DND-41 (cell line): ENCODE data around the gene PSD.

ENCODE experiments used
- ATAC-seq: fragments of 200-7000 bp; cut with Tn5 transposase; 3 replicates; pipeline ENCODE4 v1.9.1; 2021; ENCODE audit warnings: low read depth; ENCODE audit not compliant: insufficient read depth
- DNase-seq: peaks from one replicate; pipeline ENCODE4 v3.0.0-alpha.2; 2020
- H2AFZ ChIP-seq: 2 replicates; pipeline ENCODE4 v1.6.0; 2012; ENCODE audit warnings: low read depth, low read length
- H3K27ac ChIP-seq: 2 replicates; pipeline ENCODE4 v1.5.1; 2012; ENCODE audit warnings: low read length, inconsistent platforms
- H3K27me3 ChIP-seq: fragments of 200-600 bp; sonication (generic); 2 replicates; pipeline ENCODE4 v1.6.0; 2012; ENCODE audit warnings: low read length, mild to moderate bottlenecking, inconsistent platforms; ENCODE audit not compliant: insufficient read depth, poor library complexity
- H3K36me3 ChIP-seq: 2 replicates; pipeline ENCODE4 v1.5.1; 2012; ENCODE audit warnings: low read length, inconsistent platforms; ENCODE audit not compliant: insufficient read depth
- H3K4me1 ChIP-seq: 2 replicates; pipeline ENCODE4 v1.5.1; 2012; ENCODE audit warnings: mild to moderate bottlenecking, low read length; ENCODE audit not compliant: insufficient read depth
- H3K4me2 ChIP-seq: 2 replicates; pipeline ENCODE4 v1.6.0; 2012; ENCODE audit warnings: mild to moderate bottlenecking, moderate library complexity, low read length, inconsistent platforms; ENCODE audit not compliant: insufficient read depth
- H3K4me3 ChIP-seq, 2 experiments: fragments of 200-600 bp in 1 of 2; shearing (Covaris generic) in 1 of 2; 2 replicates each; pipeline ENCODE4 v1.5.1; 2012 to 2016; ENCODE audit warnings: inconsistent platforms in 2 of 2, low read length in 2 of 2, mild to moderate bottlenecking in 2 of 2, low read depth in 1 of 2, moderate library complexity in 1 of 2
- H3K79me2 ChIP-seq: 2 replicates; pipeline ENCODE4 v1.6.0; 2012; ENCODE audit warnings: low read length, inconsistent platforms; ENCODE audit not compliant: insufficient read depth
- H3K9ac ChIP-seq: 2 replicates; pipeline ENCODE4 v1.6.0; 2012; ENCODE audit warnings: low read depth, mild to moderate bottlenecking, inconsistent platforms, low read length, moderate library complexity
- H3K9me3 ChIP-seq: 2 replicates; pipeline ENCODE4 v1.5.1; 2012; ENCODE audit warnings: low read length, moderate library complexity, mild to moderate bottlenecking, inconsistent platforms; ENCODE audit not compliant: insufficient read depth, severe bottlenecking
- H4K20me1 ChIP-seq: 2 replicates; pipeline ENCODE4 v1.6.0; 2012; ENCODE audit warnings: low read length; ENCODE audit not compliant: insufficient read depth
- EZH2 ChIP-seq: IDR thresholded peaks from 3 replicates; pipeline ENCODE4 v1.6.1; 2012; ENCODE audit warnings: borderline replicate concordance, low read depth, mild to moderate bottlenecking, moderate library complexity, low read length, inconsistent platforms; ENCODE audit not compliant: severe bottlenecking
- TF ChIP-seq, protein P1 (sequence below): IDR thresholded peaks from 2 replicates; pipeline ENCODE4 v1.5.1; 2012; ENCODE audit warnings: borderline replicate concordance, low read length, moderate library complexity, mild to moderate bottlenecking; ENCODE audit not compliant: poor library complexity, severe bottlenecking; ENCODE audit errors: extremely low read depth

The PSD gene

DNA sequence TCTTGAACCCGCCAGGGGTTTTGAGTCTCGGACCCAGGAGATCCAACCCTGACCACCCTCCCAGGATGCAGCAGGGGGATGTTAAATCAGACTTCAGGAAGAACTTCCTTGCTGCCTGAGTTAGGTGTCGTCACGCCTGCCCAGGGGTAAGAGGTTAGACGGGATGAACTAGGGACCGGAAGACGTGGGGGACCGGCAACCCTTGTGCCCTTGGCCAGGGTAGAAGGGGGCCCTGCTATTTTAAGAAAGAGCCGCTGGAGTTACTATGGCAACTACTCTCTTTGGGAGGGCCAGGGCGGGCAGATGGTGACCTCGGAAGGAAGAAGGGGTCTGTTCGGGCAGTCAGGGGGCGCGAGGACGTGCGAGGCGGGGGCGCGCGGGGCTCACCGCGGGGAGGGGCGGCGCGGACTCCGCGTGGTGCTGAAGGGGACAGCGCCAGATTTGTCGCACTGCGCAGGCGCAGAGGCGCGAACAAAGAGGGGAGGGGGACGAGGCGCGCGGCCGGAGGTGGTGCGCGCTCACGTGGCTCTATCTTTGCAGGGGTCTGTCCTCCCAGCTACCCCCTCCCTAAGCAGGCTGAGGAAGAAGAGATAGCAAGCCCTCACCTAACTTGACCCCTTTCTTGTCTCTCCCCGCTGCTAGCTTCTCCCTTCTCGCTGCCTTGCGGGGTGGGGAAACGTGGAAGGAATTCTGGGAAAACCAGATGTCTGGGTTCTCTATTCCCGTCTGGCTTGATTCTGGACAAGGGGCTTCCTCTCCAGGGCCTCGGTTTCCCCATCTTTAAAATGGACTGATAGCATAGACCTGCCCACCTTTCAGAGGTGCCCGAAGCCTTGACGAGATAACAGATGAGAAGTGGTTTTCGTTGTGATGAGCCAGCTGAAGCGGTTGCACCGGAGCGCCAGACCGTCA is 940 bp upstream of the PSD start:
- H3K27ac ChIP-seq: peak overlapping the region; percentile 92
- no peaks in the 10 kb centered on the region for H3K9me3 ChIP-seq
- peak; percentile 30 for ATAC-seq
- H3K27me3 ChIP-seq: no peaks in the 10 kb centered on the region
- H3K79me2 ChIP-seq: peaks cover 10% of the 10 kb centered on the region
- peak overlapping the region; percentile 100 for H3K4me2 ChIP-seq
- peak; percentile 83 for DNase-seq
- H3K4me3 ChIP-seq: peak overlapping the region; percentile 73 to 95
- H3K36me3 ChIP-seq: peaks cover 21% of the 10 kb centered on the region
- TF ChIP-seq EZH2: no peak
- TF ChIP-seq, protein P1, sequence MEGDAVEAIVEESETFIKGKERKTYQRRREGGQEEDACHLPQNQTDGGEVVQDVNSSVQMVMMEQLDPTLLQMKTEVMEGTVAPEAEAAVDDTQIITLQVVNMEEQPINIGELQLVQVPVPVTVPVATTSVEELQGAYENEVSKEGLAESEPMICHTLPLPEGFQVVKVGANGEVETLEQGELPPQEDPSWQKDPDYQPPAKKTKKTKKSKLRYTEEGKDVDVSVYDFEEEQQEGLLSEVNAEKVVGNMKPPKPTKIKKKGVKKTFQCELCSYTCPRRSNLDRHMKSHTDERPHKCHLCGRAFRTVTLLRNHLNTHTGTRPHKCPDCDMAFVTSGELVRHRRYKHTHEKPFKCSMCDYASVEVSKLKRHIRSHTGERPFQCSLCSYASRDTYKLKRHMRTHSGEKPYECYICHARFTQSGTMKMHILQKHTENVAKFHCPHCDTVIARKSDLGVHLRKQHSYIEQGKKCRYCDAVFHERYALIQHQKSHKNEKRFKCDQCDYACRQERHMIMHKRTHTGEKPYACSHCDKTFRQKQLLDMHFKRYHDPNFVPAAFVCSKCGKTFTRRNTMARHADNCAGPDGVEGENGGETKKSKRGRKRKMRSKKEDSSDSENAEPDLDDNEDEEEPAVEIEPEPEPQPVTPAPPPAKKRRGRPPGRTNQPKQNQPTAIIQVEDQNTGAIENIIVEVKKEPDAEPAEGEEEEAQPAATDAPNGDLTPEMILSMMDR: no peak
- peaks cover 38% of the 10 kb centered on the region for H3K4me1 ChIP-seq
- peak overlapping the region; percentile 97 for H2AFZ ChIP-seq
- peaks cover 16% of the 10 kb centered on the region for H4K20me1 ChIP-seq
- H3K9ac ChIP-seq: peak overlapping the region; percentile 75

DNA sequence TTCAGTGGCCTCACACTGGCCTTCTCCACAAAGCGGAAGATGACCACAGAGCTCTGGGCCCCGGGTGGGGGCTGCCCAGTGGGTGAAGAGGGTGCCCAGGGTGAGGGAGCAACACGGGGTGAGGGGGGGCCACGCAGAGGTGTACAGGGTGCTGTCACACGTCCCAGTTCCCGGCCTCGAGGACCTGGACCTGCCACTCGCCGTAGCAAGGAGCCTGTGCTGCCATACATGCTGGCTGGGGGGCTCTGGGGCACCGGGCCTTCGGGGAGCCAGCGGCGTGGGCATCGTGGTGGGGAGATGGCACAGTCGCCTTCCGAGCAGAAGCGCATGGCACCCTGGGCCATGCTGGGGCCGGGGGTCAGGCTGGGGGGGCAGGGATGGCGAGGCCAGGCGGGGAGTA is 1.9 kb downstream of the PSD start:
- H3K79me2 ChIP-seq: peaks cover 5% of the 10 kb centered on the region; the same call in 1 of the 2 replicates
- DNase-seq (no peak), ATAC-seq (no peak)
- H3K4me1 ChIP-seq: peaks cover 20% of the 10 kb centered on the region
- peaks cover 10% of the 10 kb centered on the region for H4K20me1 ChIP-seq
- TF ChIP-seq, protein P1: no peak
- TF ChIP-seq EZH2: no peak
- no peaks in the 10 kb centered on the region for H3K27me3 ChIP-seq
- H3K36me3 ChIP-seq: no peaks in the 10 kb centered on the region; the same call in 1 of the 2 replicates
- H3K27ac ChIP-seq: no peak overlapping the region
- H3K4me2 ChIP-seq: no peak overlapping the region
- no peak overlapping the region for H2AFZ ChIP-seq
- no peak overlapping the region for H3K4me3 ChIP-seq
- H3K9ac ChIP-seq: no peak overlapping the region
- H3K9me3 ChIP-seq: no peaks in the 10 kb centered on the region

DNA sequence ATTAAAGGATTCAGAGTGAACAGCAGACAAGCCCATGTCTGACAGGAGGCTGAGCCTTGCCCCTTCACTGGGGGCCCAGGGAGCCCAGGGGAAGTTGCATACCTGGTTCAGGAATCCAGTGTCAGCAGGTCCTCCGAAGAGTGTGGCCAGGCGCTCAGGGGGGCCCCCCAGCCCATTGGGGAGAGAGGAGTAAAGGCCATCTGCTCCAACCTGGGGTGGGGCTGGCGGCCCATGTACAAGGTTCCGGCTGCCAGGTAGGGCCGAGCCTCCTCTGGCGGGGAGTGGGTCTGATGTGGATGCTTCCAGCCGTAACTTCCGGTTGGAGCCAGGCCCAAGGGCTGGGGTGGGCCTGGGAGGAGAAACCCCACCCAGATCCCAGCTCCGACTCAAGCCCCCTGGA is 2.3 kb downstream of the PSD start:
- Histone ChIP-seq H2AFZ (no peak overlapping the region), H3K9me3 (no peaks in the 10 kb centered on the region), H3K79me2 (peaks cover 1% of the 10 kb centered on the region; the same call in 1 of the 2 replicates), H3K27me3 (no peaks in the 10 kb centered on the region), H4K20me1 (peaks cover 10% of the 10 kb centered on the region), H3K4me1 (peaks cover 17% of the 10 kb centered on the region), H3K9ac (no peak overlapping the region), H3K27ac (no peak overlapping the region), H3K4me2 (no peak overlapping the region), H3K36me3 (no peaks in the 10 kb centered on the region; the same call in 1 of the 2 replicates), H3K4me3 (no peak overlapping the region)
- no peak for ATAC-seq
- TF ChIP-seq, protein P1: no peak
- no peak for TF ChIP-seq EZH2
- no peak for DNase-seq
